Fibroblast of lung (primary cell): Measurements from ENCODE around the gene HEMK1. TPM values are rescaled to one million over a fixed set of nuclear protein-coding genes. Genes with fewer than 3 reads are reported as not detected.

Source experiments
- DNase-seq, 2 donors: peaks; one replicate each; pipeline versions ENCODE4 v3.0.0 to v3.0.0-alpha.2; 2010; ENCODE audit warnings: low read depth in 2 of 2
- H2AFZ ChIP-seq: 2 replicates; pipeline ENCODE4 v1.5.1; 2012; ENCODE audit warnings: low read length, control low read depth, inconsistent platforms
- H3K27ac ChIP-seq: 2 replicates; pipeline ENCODE4 v1.5.1; 2011; ENCODE audit warnings: low read length, control low read depth; ENCODE audit not compliant: insufficient read depth
- H3K27me3 ChIP-seq: 2 replicates; pipeline ENCODE4 v1.5.1; 2011; ENCODE audit warnings: mild to moderate bottlenecking, low read length; ENCODE audit not compliant: control insufficient read depth, insufficient read depth
- H3K36me3 ChIP-seq: 2 replicates; pipeline ENCODE4 v1.5.1; 2011; ENCODE audit warnings: low read length; ENCODE audit not compliant: control insufficient read depth, insufficient read depth
- H3K4me1 ChIP-seq: 2 replicates; pipeline ENCODE4 v1.5.1; 2011; ENCODE audit warnings: low read length; ENCODE audit not compliant: control insufficient read depth, insufficient read depth; ENCODE audit errors: extremely low read depth
- H3K4me2 ChIP-seq: 2 replicates; pipeline ENCODE4 v1.5.1; 2011; ENCODE audit warnings: low read length, control low read depth; ENCODE audit not compliant: insufficient read depth; ENCODE audit errors: extremely low read depth
- H3K4me3 ChIP-seq, 4 experiments: fragments of 200-600 bp in 1 of 4; sonication (generic) in 1 of 4; replicated peaks in 1 of 4; 2 replicates each; pipeline ENCODE4 v1.5.1; 2011 to 2016; ENCODE audit warnings: low read length in 4 of 4, low read depth in 3 of 4, mild to moderate bottlenecking in 3 of 4, control low read depth in 2 of 4, inconsistent platforms in 1 of 4, mixed read lengths in 1 of 4; ENCODE audit not compliant: insufficient read depth in 1 of 4; ENCODE audit errors: control extremely low read depth in 1 of 4
- H3K79me2 ChIP-seq: 2 replicates; pipeline ENCODE4 v1.5.1; 2012; ENCODE audit warnings: mild to moderate bottlenecking, low read length, inconsistent platforms; ENCODE audit not compliant: control insufficient read depth, insufficient read depth
- H3K9ac ChIP-seq: 2 replicates; pipeline ENCODE4 v1.5.1; 2011; ENCODE audit warnings: mild to moderate bottlenecking, low read length, control low read depth; ENCODE audit not compliant: insufficient read depth
- H3K9me3 ChIP-seq: 2 replicates; pipeline ENCODE4 v1.5.1; 2012; ENCODE audit warnings: low read depth, low read length; ENCODE audit not compliant: control insufficient read depth, insufficient read depth
- H4K20me1 ChIP-seq: 2 replicates; pipeline ENCODE4 v1.5.1; 2011; ENCODE audit warnings: low read length; ENCODE audit not compliant: control insufficient read depth, insufficient read depth; ENCODE audit errors: extremely low read depth
- EZH2 ChIP-seq: IDR thresholded peaks from 2 replicates; pipeline ENCODE4 v1.5.1; 2012; ENCODE audit warnings: low read length, control low read depth, mild to moderate bottlenecking; ENCODE audit errors: missing control alignments
- polyA plus RNA-seq, 2 donors: library from polyadenylated mRNA; depleted of rRNA in 1 of 2; stranded (reverse) in 1 of 2; unstranded in 1 of 2; fragments of >200 nt; gene quantifications; 2 replicates each; pipeline ENCODE4 v1.2.1, GENCODE V29; 2011 to 2012; ENCODE audit warnings: missing spikeins in 1 of 2
- total RNA-seq: library from RNA; depleted of rRNA; stranded (reverse); fragments of >200 nt; gene quantifications from 2 replicates; pipeline ENCODE4 v1.2.1, GENCODE V29; 2014
- TF ChIP-seq, protein P1 (sequence below), 2 donors: IDR thresholded peaks in 1 of 2; conservative IDR thresholded peaks in 1 of 2; 1 replicate in 1 of 2; 2 replicates in 1 of 2; pipeline ENCODE4 v1.5.1; 2011 to 2012; ENCODE audit warnings: low read length in 2 of 2, control low read depth in 1 of 2, inconsistent platforms in 1 of 2, low read depth in 1 of 2, mild to moderate bottlenecking in 1 of 2

The HEMK1 gene
- total and polyA plus RNA-seq, 2 donors (not counting 1 experiment from before 2014, with no cell fraction given) = 8.4 to 12.7 TPM

DNA sequence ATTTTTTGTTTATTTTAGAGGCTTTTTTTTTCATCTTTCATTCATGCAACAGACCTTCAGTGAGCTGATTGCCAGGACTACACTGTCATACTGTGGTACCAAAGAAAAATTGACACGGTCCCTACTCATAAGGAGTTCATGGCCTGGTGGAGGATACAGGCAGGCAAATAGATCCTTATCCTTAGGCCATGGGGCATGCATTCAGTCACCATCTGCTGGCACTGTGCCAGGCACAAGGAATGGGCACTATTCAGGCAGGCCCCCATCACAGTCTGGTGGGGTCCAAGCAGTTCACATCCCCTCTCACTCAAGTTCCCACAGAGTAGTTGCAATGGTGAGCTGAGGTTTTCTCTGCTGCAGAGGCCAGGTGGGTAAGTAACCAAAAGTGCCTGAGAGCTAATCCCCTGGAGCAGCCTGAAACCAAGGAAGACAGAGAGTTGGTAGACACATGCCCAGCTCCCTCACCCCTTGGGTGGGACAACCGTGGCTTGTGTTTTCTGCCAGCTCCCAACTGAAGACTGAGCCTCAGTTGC lies 25.0 kb downstream of the HEMK1 start:
- DNase-seq = no peak
- Histone ChIP-seq H3K4me1 (no peaks in the 10 kb centered on the region), H3K27me3 (no peaks in the 10 kb centered on the region), H3K4me3 (no peak overlapping the region), H3K9ac (no peak overlapping the region), H3K79me2 (no peaks in the 10 kb centered on the region), H3K9me3 (no peaks in the 10 kb centered on the region), H3K4me2 (no peak overlapping the region), H4K20me1 (no peaks in the 10 kb centered on the region), H3K27ac (no peak overlapping the region), H2AFZ (no peak overlapping the region), H3K36me3 (no peaks in the 10 kb centered on the region)
- TF ChIP-seq, protein P1, sequence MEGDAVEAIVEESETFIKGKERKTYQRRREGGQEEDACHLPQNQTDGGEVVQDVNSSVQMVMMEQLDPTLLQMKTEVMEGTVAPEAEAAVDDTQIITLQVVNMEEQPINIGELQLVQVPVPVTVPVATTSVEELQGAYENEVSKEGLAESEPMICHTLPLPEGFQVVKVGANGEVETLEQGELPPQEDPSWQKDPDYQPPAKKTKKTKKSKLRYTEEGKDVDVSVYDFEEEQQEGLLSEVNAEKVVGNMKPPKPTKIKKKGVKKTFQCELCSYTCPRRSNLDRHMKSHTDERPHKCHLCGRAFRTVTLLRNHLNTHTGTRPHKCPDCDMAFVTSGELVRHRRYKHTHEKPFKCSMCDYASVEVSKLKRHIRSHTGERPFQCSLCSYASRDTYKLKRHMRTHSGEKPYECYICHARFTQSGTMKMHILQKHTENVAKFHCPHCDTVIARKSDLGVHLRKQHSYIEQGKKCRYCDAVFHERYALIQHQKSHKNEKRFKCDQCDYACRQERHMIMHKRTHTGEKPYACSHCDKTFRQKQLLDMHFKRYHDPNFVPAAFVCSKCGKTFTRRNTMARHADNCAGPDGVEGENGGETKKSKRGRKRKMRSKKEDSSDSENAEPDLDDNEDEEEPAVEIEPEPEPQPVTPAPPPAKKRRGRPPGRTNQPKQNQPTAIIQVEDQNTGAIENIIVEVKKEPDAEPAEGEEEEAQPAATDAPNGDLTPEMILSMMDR (conservative IDR thresholded peaks at IDR 0.05 in 1 of 2, IDR thresholded peaks at IDR 0.05 in 1 of 2; ENCODE audit: low read depth in 1 of 2, low read length in 2 of 2) = no peak
- no peak for TF ChIP-seq EZH2

DNA sequence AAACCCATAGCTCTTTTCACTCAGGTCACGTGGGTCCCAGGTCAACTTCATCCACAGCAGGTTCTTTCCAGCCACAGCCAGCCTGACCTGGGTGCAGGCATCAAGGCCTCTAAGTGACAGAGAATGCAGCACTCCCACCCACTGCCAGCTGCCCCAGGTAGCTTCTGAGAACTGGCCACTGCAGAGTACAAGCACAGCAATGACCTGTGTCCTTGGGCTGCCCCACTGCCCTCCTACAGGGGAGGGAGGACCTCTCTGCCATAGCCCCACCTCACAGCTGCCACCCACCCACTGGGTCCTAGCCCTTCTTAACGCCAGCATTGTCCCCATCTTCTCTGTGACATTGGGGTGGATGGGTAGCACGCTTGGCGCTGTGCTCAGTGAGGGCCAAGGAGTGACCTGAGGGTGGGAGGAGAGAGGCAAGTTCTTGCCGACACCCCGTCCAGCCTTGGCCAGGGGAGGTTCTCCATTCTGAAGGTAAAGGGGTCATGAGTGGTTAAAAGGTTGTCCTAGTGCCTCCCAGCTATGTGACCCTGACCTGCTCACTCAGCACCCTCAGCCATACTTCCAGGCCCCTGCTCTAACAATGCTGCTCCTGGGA lies 29.9 kb downstream of the HEMK1 start:
- Histone ChIP-seq H3K9me3 (no peaks in the 10 kb centered on the region), H3K36me3 (no peaks in the 10 kb centered on the region), H3K4me1 (peaks cover 22% of the 10 kb centered on the region), H2AFZ (no peak overlapping the region), H3K4me2 (no peak overlapping the region), H3K9ac (no peak overlapping the region), H3K79me2 (no peaks in the 10 kb centered on the region), H3K4me3 (no peak overlapping the region), H3K27me3 (no peaks in the 10 kb centered on the region), H4K20me1 (no peaks in the 10 kb centered on the region), H3K27ac (no peak overlapping the region)
- TF ChIP-seq, protein P1 (conservative IDR thresholded peaks at IDR 0.05 in 1 of 2, IDR thresholded peaks at IDR 0.05 in 1 of 2; ENCODE audit: low read depth in 1 of 2, low read length in 2 of 2) = no peak
- TF ChIP-seq EZH2 = no peak
- DNase-seq = no peak

DNA sequence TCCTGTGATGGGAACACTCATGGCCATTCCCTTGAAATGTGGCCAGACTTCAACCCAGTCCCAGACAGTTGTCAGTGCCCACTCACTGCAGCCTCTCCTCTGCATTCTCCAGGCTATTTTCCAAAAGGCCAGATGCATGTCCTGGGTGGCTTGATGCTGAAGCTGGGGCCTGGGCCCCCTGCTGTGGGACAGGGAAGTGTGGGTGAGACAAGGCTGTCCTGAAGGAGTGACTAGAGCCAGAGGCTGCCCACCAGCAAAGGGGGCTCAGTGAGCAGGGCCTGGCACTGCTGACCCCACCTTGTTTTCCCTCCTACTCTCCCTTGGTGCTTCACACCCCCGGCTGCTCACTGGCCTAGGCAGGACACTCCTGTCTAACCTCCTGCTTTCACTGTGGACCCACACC lies 30.4 kb downstream of the HEMK1 start:
- Histone ChIP-seq H3K27ac (no peak overlapping the region), H3K4me3 (no peak overlapping the region), H4K20me1 (no peaks in the 10 kb centered on the region), H3K9me3 (no peaks in the 10 kb centered on the region), H3K27me3 (no peaks in the 10 kb centered on the region), H3K79me2 (no peaks in the 10 kb centered on the region), H3K36me3 (no peaks in the 10 kb centered on the region), H2AFZ (no peak overlapping the region), H3K9ac (no peak overlapping the region), H3K4me1 (peaks cover 22% of the 10 kb centered on the region), H3K4me2 (no peak overlapping the region)
- DNase-seq = no peak
- TF ChIP-seq EZH2 = no peak
- TF ChIP-seq, protein P1 (conservative IDR thresholded peaks at IDR 0.05 in 1 of 2, IDR thresholded peaks at IDR 0.05 in 1 of 2; ENCODE audit: low read depth in 1 of 2, low read length in 2 of 2) = no peak
